ENCODE results near the gene BIRC2. TPM values are rescaled to one million over a fixed set of nuclear protein-coding genes. Genes with fewer than 3 reads are reported as not detected.

BIRC2 gene
- total and polyA plus RNA-seq, 2 of the 4 experiments (the other 2 are of a cell fraction), result 48.0 to 204 TPM

DNA sequence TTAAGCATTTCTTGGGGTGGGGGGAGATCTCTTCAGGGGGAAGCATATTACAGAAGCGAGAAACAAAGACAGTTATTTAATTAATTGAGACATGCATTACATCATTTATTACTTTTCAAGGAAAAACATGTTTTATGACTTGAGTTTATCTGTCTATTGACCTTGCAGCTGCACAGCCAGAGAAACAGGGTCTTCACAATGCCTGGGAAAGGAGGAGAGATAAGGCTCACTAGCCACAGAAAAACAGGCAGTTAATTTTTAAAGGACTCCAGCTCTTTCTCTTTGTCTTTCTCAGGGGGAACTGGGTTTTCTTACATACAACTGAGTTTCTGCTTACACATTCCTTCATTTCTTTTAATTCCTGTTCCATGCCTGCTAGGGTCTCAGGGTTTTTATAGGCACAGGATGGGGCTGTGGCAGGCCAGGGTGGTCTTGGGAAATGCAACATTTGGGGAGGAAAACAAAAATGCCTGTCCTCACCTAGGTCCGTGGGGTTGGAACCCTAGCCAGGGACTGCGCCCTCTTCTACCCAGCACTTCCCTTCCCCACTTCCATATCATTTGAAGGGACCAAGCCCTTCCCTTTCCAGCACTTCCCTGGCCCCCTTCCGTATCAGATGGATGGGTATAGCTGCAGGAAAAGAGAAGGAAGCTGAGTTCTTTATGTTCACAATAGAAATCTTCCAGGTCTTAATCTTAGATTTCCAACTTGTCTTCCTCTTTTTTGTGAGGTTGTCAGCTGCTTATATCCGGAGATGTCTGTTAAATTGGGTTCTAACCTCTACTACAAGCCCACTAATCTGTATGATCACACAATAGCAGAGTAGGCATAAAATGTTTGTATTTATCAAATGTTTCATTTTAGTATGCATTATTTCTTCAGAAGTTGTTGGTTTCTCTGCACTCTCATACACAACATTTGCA is 38.3 kb downstream of the BIRC2 start (continued):
- TF ChIP-seq, protein P1, sequence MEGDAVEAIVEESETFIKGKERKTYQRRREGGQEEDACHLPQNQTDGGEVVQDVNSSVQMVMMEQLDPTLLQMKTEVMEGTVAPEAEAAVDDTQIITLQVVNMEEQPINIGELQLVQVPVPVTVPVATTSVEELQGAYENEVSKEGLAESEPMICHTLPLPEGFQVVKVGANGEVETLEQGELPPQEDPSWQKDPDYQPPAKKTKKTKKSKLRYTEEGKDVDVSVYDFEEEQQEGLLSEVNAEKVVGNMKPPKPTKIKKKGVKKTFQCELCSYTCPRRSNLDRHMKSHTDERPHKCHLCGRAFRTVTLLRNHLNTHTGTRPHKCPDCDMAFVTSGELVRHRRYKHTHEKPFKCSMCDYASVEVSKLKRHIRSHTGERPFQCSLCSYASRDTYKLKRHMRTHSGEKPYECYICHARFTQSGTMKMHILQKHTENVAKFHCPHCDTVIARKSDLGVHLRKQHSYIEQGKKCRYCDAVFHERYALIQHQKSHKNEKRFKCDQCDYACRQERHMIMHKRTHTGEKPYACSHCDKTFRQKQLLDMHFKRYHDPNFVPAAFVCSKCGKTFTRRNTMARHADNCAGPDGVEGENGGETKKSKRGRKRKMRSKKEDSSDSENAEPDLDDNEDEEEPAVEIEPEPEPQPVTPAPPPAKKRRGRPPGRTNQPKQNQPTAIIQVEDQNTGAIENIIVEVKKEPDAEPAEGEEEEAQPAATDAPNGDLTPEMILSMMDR (conservative IDR thresholded peaks at IDR 0.05; ENCODE audit: low read depth, low read length), result no peak

DNA sequence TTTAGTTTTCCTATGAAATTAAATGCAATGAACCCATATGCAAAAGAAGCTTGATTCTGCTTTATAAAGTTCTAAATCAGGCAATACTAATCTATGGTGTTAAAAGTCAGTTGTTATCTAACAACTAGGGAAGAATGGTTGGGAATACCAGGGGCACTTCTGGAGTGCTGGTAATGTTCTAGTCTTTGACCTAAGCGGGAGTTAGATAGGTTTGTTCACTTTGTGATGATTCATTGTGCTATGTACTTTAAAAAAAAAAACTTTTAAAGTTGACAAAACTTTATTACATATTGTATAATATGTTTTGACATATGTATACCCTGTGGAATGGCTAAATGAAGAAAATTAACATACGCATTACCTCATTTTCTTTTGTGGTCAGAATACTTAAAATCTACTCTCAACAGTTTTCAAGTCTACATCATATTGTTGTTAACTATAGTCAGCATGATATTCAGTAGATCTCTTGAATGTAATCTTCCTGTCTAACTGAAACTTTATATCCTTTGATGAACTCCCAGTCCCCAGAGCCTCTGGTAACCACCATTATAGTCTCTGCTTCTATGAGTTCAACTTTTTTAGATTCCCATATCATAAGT is 39.2 kb downstream of the BIRC2 start:
- no peak overlapping the region for H3K18ac ChIP-seq (ENCODE audit: low read depth, low read length)
- peaks cover 2% of the 10 kb centered on the region; the same call in 1 of the 2 replicates for H3K9me1 ChIP-seq (ENCODE audit: insufficient read depth, low read length)
- no peak overlapping the region for H3K4me2 ChIP-seq (ENCODE audit: low read depth, low read length)
- H3K79me1 ChIP-seq (ENCODE audit: low read depth in 1 of 2, low read length in 2 of 2), result peaks cover 22 to 55% of the 10 kb centered on the region in 2 experiments
- no peaks in the 10 kb centered on the region for H3K27me3 ChIP-seq (ENCODE audit: control insufficient read depth, insufficient read depth, low read length)
- H2BK5ac ChIP-seq (ENCODE audit: low read depth, low read length, poor library complexity, severe bottlenecking), result no peak overlapping the region
- no peak overlapping the region for H2BK120ac ChIP-seq (ENCODE audit: low read depth, low read length)
- H3K4me3 ChIP-seq (ENCODE audit: insufficient read depth, low read depth, low read length), result no peak overlapping the region
- H3K27ac ChIP-seq (ENCODE audit: insufficient read depth, low read length), result no peak overlapping the region
- no TSS peak for BruUV-seq (replicated peaks)
- POLR2A ChIA-PET (ENCODE audit: unreplicated experiment), result no interaction called here
- peaks cover 12% of the 10 kb centered on the region for H4K20me1 ChIP-seq (ENCODE audit: insufficient read depth, low read length)
- no peaks in the 10 kb centered on the region for H3K4me1 ChIP-seq (ENCODE audit: control insufficient read depth, insufficient read depth, low read length)
- no peak overlapping the region for H3K9ac ChIP-seq (ENCODE audit: low read depth, low read length)
- ATAC-seq (ENCODE audit: low read depth), result no peak
- H4K8ac ChIP-seq (ENCODE audit: low read depth in 2 of 2, low read length in 2 of 2), result no peak overlapping the region
- intact Hi-C loops (cut with micrococcal nuclease) (no loop called here), in situ Hi-C loops (cut with MboI; ENCODE audit: low sequenced_read_pairs) (loop anchor here (25.0 kb wide), 1 partner anchor 99 kb away; no protein-coding TSS in a partner anchor), dilution Hi-C loops (cut with HindIII; ENCODE audit: low sequenced_read_pairs, unreplicated experiment) (no loop called here)
- WGBS, 2 experiments (ENCODE audit: extremely low coverage in 2 of 2, insufficient read length in 1 of 2), result no CpG with 5 or more reads among the region's 2 CpGs
- no peak overlapping the region for H2AK9ac ChIP-seq (replicated peaks; ENCODE audit: low read depth, low read length, poor library complexity)
- no peaks in the 10 kb centered on the region for H3K9me3 ChIP-seq (ENCODE audit: control insufficient read depth, insufficient read depth, low read length)
- no peak overlapping the region for H3K56ac ChIP-seq (ENCODE audit: extremely low read depth, insufficient read depth, low read length)
- no peak overlapping the region for H2BK20ac ChIP-seq (ENCODE audit: low read depth, low read length)
- H2AFZ ChIP-seq (replicated peaks; ENCODE audit: low read length, poor library complexity), result no peak overlapping the region
- H3K23ac ChIP-seq (ENCODE audit: low read depth, low read length), result no peak overlapping the region
- peaks cover 23% of the 10 kb centered on the region for H3K36me3 ChIP-seq (ENCODE audit: control insufficient read depth, insufficient read depth, low read length)
- H3K4ac ChIP-seq (ENCODE audit: low read depth, low read length), result no peak overlapping the region
- H2AK5ac ChIP-seq (ENCODE audit: low read depth, low read length), result no peak overlapping the region
- H4K91ac ChIP-seq (ENCODE audit: insufficient read depth, low read depth, low read length), result no peak overlapping the region
- H3K14ac ChIP-seq (replicated peaks; ENCODE audit: low read depth, low read length), result no peak overlapping the region
- CTCF ChIA-PET, result no interaction called here
- DNase-seq, result peak; percentile 17
- H2BK15ac ChIP-seq (ENCODE audit: low read depth, low read length), result no peak overlapping the region
- no peak overlapping the region for H4K5ac ChIP-seq (ENCODE audit: low read depth, low read length)
- TF ChIP-seq FOS (IDR thresholded peaks at IDR 0.05; ENCODE audit: low read depth, low read length) (no peak), RFX5 (IDR thresholded peaks at IDR 0.05; ENCODE audit: low read depth, low read length) (no peak), MXI1 (IDR thresholded peaks at IDR 0.05; ENCODE audit: borderline replicate concordance, low read depth, low read length) (no peak), CEBPB (IDR thresholded peaks at IDR 0.05; ENCODE audit: low read depth, low read length) (no peak), CHD1 (IDR thresholded peaks at IDR 0.05; ENCODE audit: low read depth, low read length) (no peak), RCOR1 (IDR thresholded peaks at IDR 0.05; ENCODE audit: insufficient replicate concordance, low read length) (no peak), RAD21 (IDR thresholded peaks at IDR 0.05; ENCODE audit: low read length) (no peak), BHLHE40 (IDR thresholded peaks at IDR 0.05; ENCODE audit: low read depth, low read length) (no peak), NFE2L2 (IDR thresholded peaks at IDR 0.05; ENCODE audit: low read depth, low read length) (no peak), SMC3 (IDR thresholded peaks at IDR 0.05; ENCODE audit: low read depth, low read length) (no peak)
- TF ChIP-seq, protein P1 (conservative IDR thresholded peaks at IDR 0.05; ENCODE audit: low read depth, low read length), result no peak
